Measurements from ENCODE around the gene FARS2. TPM values are rescaled to one million over a fixed set of nuclear protein-coding genes. Genes with fewer than 3 reads are reported as not detected.

FARS2 gene
- total RNA-seq, 1 experiment from 2014 or later = 17.8 TPM

DNA sequence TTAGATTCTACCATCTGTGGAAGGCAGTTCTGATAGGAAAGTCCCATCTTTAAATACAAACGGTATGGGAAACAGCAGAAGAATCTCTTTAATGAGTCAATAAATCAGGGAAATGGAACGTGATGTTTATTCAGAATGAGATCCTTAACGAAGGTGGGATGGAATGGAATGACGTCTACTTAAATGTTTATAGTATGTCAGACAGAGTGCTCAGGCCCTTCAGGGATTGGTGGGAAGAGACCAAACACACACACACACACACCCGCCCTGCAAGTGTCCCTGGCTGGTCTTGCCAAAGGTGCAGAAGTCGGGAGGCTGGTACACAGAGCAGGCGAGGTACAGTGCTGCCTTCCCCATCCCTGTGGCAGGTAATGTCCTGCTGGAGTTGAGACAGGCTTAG is 164.0 kb downstream of the FARS2 start:
- Histone ChIP-seq H3K9me3 (ENCODE audit: low read depth, low read length, poor library complexity, severe bottlenecking) (no peaks in the 10 kb centered on the region), H3K27ac (ENCODE audit: low read depth, low read length, poor library complexity, severe bottlenecking) (no peak overlapping the region), H3K4me3 (ENCODE audit: low read depth, low read length, poor library complexity, severe bottlenecking) (no peak overlapping the region), H3K36me3 (ENCODE audit: insufficient read depth, low read length, poor library complexity, severe bottlenecking) (no peaks in the 10 kb centered on the region), H3K4me1 (ENCODE audit: insufficient read depth, low read length, poor library complexity, severe bottlenecking) (peaks cover 9% of the 10 kb centered on the region), H3K27me3 (replicated peaks; ENCODE audit: insufficient read depth, low read depth, low read length, poor library complexity) (no peaks in the 10 kb centered on the region)
- intact Hi-C loops (cut with micrococcal nuclease; ENCODE audit: unreplicated experiment) = no loop called here
- no peak for DNase-seq (ENCODE audit: low spot score)
- CTCF ChIA-PET = no interaction called here
- no TSS peak for BruUV-seq (replicated peaks)
- POLR2A ChIA-PET (ENCODE audit: low non-redundant PET) = no interaction called here
- TF ChIP-seq EZH2 (IDR thresholded peaks at IDR 0.05; ENCODE audit: borderline replicate concordance, low read depth, low read length, poor library complexity, severe bottlenecking) = no peak
- TF ChIP-seq, protein P1, sequence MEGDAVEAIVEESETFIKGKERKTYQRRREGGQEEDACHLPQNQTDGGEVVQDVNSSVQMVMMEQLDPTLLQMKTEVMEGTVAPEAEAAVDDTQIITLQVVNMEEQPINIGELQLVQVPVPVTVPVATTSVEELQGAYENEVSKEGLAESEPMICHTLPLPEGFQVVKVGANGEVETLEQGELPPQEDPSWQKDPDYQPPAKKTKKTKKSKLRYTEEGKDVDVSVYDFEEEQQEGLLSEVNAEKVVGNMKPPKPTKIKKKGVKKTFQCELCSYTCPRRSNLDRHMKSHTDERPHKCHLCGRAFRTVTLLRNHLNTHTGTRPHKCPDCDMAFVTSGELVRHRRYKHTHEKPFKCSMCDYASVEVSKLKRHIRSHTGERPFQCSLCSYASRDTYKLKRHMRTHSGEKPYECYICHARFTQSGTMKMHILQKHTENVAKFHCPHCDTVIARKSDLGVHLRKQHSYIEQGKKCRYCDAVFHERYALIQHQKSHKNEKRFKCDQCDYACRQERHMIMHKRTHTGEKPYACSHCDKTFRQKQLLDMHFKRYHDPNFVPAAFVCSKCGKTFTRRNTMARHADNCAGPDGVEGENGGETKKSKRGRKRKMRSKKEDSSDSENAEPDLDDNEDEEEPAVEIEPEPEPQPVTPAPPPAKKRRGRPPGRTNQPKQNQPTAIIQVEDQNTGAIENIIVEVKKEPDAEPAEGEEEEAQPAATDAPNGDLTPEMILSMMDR (conservative IDR thresholded peaks at IDR 0.05; ENCODE audit: low read depth, low read length) = no peak

DNA sequence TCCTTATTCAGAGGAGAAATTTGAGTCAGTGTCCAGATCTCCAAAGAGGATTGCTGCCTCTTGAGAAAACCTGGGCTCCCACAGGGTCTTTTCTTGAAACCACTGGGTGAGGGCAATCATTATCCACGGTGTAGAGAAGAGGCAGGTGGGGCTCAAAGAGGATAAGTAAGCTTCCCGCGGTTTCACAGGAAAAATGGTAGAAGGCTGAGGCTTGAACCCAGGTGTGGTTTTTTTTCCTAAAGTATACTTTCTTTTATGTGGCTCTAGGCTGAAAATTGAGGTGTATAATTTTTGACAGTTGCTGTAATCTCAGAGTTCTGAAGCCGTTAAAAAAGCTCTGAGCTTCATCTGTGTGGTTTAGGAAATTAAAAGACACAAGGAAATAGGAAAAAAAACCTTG is 164.5 kb downstream of the FARS2 start:
- POLR2A ChIA-PET (ENCODE audit: low non-redundant PET) = no interaction called here
- Histone ChIP-seq H3K27ac (ENCODE audit: low read depth, low read length, poor library complexity, severe bottlenecking) (no peak overlapping the region), H3K9me3 (ENCODE audit: low read depth, low read length, poor library complexity, severe bottlenecking) (no peaks in the 10 kb centered on the region), H3K27me3 (replicated peaks; ENCODE audit: insufficient read depth, low read depth, low read length, poor library complexity) (no peaks in the 10 kb centered on the region), H3K36me3 (ENCODE audit: insufficient read depth, low read length, poor library complexity, severe bottlenecking) (no peaks in the 10 kb centered on the region), H3K4me3 (ENCODE audit: low read depth, low read length, poor library complexity, severe bottlenecking) (no peak overlapping the region), H3K4me1 (ENCODE audit: insufficient read depth, low read length, poor library complexity, severe bottlenecking) (peaks cover 9% of the 10 kb centered on the region)
- BruUV-seq (replicated peaks) = no TSS peak
- TF ChIP-seq, protein P1 (conservative IDR thresholded peaks at IDR 0.05; ENCODE audit: low read depth, low read length) = no peak
- no peak for TF ChIP-seq EZH2 (IDR thresholded peaks at IDR 0.05; ENCODE audit: borderline replicate concordance, low read depth, low read length, poor library complexity, severe bottlenecking)
- DNase-seq (ENCODE audit: low spot score) = no peak
- intact Hi-C loops (cut with micrococcal nuclease; ENCODE audit: unreplicated experiment) = no loop called here
- CTCF ChIA-PET = no interaction called here

DNA sequence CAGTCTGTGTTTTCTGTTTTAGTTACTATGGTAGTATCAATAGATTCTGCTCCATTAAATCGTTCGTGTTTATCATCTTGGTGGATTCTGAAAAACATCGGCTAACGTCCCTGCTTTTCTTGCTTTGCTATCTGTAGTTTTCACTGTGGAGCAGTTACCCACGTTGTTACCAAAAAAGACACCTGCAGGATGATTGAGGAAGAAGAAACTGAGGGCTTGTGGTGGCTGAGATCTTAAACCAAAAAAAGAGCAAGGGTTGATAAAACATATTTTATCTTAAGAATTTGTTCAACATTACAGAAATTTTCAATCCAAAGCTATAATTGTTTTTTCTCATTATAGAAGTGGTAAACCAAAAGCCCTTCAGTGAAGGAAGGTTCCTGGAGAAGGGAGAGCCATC is 166.3 kb downstream of the FARS2 start:
- no peak for DNase-seq (ENCODE audit: low spot score)
- intact Hi-C loops (cut with micrococcal nuclease; ENCODE audit: unreplicated experiment) = no loop called here
- POLR2A ChIA-PET (ENCODE audit: low non-redundant PET) = no interaction called here
- Histone ChIP-seq H3K36me3 (ENCODE audit: insufficient read depth, low read length, poor library complexity, severe bottlenecking) (no peaks in the 10 kb centered on the region), H3K27ac (ENCODE audit: low read depth, low read length, poor library complexity, severe bottlenecking) (no peak overlapping the region), H3K4me3 (ENCODE audit: low read depth, low read length, poor library complexity, severe bottlenecking) (no peak overlapping the region), H3K4me1 (ENCODE audit: insufficient read depth, low read length, poor library complexity, severe bottlenecking) (peaks cover 8% of the 10 kb centered on the region), H3K27me3 (replicated peaks; ENCODE audit: insufficient read depth, low read depth, low read length, poor library complexity) (no peaks in the 10 kb centered on the region), H3K9me3 (ENCODE audit: low read depth, low read length, poor library complexity, severe bottlenecking) (no peaks in the 10 kb centered on the region)
- TF ChIP-seq, protein P1 (conservative IDR thresholded peaks at IDR 0.05; ENCODE audit: low read depth, low read length) = no peak
- TF ChIP-seq EZH2 (IDR thresholded peaks at IDR 0.05; ENCODE audit: borderline replicate concordance, low read depth, low read length, poor library complexity, severe bottlenecking) = no peak
- CTCF ChIA-PET = no interaction called here
- BruUV-seq (replicated peaks) = no TSS peak

All from A673 (cell line).